ENCODE measurements around the gene RHOT2.

Gene RHOT2

GRCh38 chr16:695355-696089, 27.6 kb downstream of the RHOT2 start:
- no peaks in the 10 kb centered on the region for H3K4me1 ChIP-seq (ENCODE audit: insufficient read depth, low read length)
- H3K9ac ChIP-seq (ENCODE audit: low read depth, low read length) = peak overlapping the region; percentile 51

GRCh38 chr16:698911-699671, 31.2 kb downstream of the RHOT2 start:
- H3K9ac ChIP-seq (ENCODE audit: low read depth, low read length) = no peak overlapping the region
- no peaks in the 10 kb centered on the region for H3K36me3 ChIP-seq (ENCODE audit: insufficient read depth, low read length)

More at GRCh38 chr16:695355-696089, 27.6 kb downstream of the RHOT2 start:
- no peaks in the 10 kb centered on the region for H3K36me3 ChIP-seq (ENCODE audit: insufficient read depth, low read length)
- no peaks in the 10 kb centered on the region for H3K9me3 ChIP-seq (ENCODE audit: control insufficient read depth, insufficient read depth, low read length)

GRCh38 chr16:700684-701584, 33.0 kb downstream of the RHOT2 start:
- H3K36me3 ChIP-seq (ENCODE audit: insufficient read depth, low read length) = no peaks in the 10 kb centered on the region
- no peaks in the 10 kb centered on the region; the same call in 1 of the 2 replicates for H3K4me1 ChIP-seq (ENCODE audit: insufficient read depth, low read length)
- no peaks in the 10 kb centered on the region for H3K9me3 ChIP-seq (ENCODE audit: control insufficient read depth, insufficient read depth, low read length)
- no peak overlapping the region; the same call in 1 of the 2 replicates for H3K9ac ChIP-seq (ENCODE audit: low read depth, low read length)

More at GRCh38 chr16:698911-699671, 31.2 kb downstream of the RHOT2 start:
- Histone ChIP-seq H3K4me1 (ENCODE audit: insufficient read depth, low read length) (no peaks in the 10 kb centered on the region; the same call in 1 of the 2 replicates), H3K9me3 (ENCODE audit: control insufficient read depth, insufficient read depth, low read length) (no peaks in the 10 kb centered on the region)

- Histone ChIP-seq H3K9ac (ENCODE audit: low read depth, low read length) (no peak overlapping the region), H3K4me1 (ENCODE audit: insufficient read depth, low read length) (no peaks in the 10 kb centered on the region; the same call in 1 of the 2 replicates), H3K9me3 (ENCODE audit: control insufficient read depth, insufficient read depth, low read length) (no peaks in the 10 kb centered on the region), H3K36me3 (ENCODE audit: insufficient read depth, low read length) (no peaks in the 10 kb centered on the region)
These were observed 34.4 kb downstream of the RHOT2 start for GRCh38 chr16:702341-702740.

- Histone ChIP-seq H3K4me1 (ENCODE audit: insufficient read depth, low read length) (no peaks in the 10 kb centered on the region; the same call in 1 of the 2 replicates), H3K9ac (ENCODE audit: low read depth, low read length) (no peak overlapping the region), H3K36me3 (ENCODE audit: insufficient read depth, low read length) (no peaks in the 10 kb centered on the region), H3K9me3 (ENCODE audit: control insufficient read depth, insufficient read depth, low read length) (no peaks in the 10 kb centered on the region)
These were observed 35.5 kb downstream of the RHOT2 start for GRCh38 chr16:703406-703805.

- H3K9ac ChIP-seq (ENCODE audit: low read depth, low read length) = no peak overlapping the region
- H3K4me1 ChIP-seq (ENCODE audit: insufficient read depth, low read length) = no peaks in the 10 kb centered on the region; the same call in 1 of the 2 replicates
- H3K36me3 ChIP-seq (ENCODE audit: insufficient read depth, low read length) = no peaks in the 10 kb centered on the region
- no peaks in the 10 kb centered on the region for H3K9me3 ChIP-seq (ENCODE audit: control insufficient read depth, insufficient read depth, low read length)
These were observed 36.1 kb downstream of the RHOT2 start for GRCh38 chr16:704047-704446.

- Histone ChIP-seq H3K9ac (ENCODE audit: low read depth, low read length) (peak overlapping the region; percentile 30), H3K9me3 (ENCODE audit: control insufficient read depth, insufficient read depth, low read length) (no peaks in the 10 kb centered on the region), H3K4me1 (ENCODE audit: insufficient read depth, low read length) (peaks cover under 1% of the 10 kb centered on the region; the same call in 1 of the 2 replicates), H3K36me3 (ENCODE audit: insufficient read depth, low read length) (no peaks in the 10 kb centered on the region)
These were observed 36.8 kb downstream of the RHOT2 start for GRCh38 chr16:704552-705380.

- H3K9ac ChIP-seq (ENCODE audit: low read depth, low read length) = peak within 1 kb of the TSS; percentile 71
- no peaks in the 10 kb centered on the region for H3K9me3 ChIP-seq (ENCODE audit: control insufficient read depth, insufficient read depth, low read length)
- H3K36me3 ChIP-seq (ENCODE audit: insufficient read depth, low read length) = no peaks in the 10 kb centered on the region
These were observed 37.7 kb downstream of the RHOT2 start, which contains the start of gene FBXL16 for GRCh38 chr16:705431-706188. Gene FBXL16 (minus strand): TSS chr16:705801. CDS start chr16:697405, 8,396 bp downstream.

GRCh38 chr16:706189-707061, 38.5 kb downstream of the RHOT2 start:
- no peaks in the 10 kb centered on the region for H3K36me3 ChIP-seq (ENCODE audit: insufficient read depth, low read length)
- H3K4me1 ChIP-seq (ENCODE audit: insufficient read depth, low read length) = peaks cover 4% of the 10 kb centered on the region; the same call in 1 of the 2 replicates
- H3K9ac ChIP-seq (ENCODE audit: low read depth, low read length) = peak overlapping the region; percentile 49; the same call in 1 of the 2 replicates
- H3K9me3 ChIP-seq (ENCODE audit: control insufficient read depth, insufficient read depth, low read length) = no peaks in the 10 kb centered on the region

More at GRCh38 chr16:705431-706188, 37.7 kb downstream of the RHOT2 start, which contains the start of gene FBXL16:
- peaks cover 4% of the 10 kb centered on the region; the same call in 1 of the 2 replicates for H3K4me1 ChIP-seq (ENCODE audit: insufficient read depth, low read length)

GRCh38 chr16:707062-707538, 39.2 kb downstream of the RHOT2 start:
- Histone ChIP-seq H3K4me1 (ENCODE audit: insufficient read depth, low read length) (peaks cover 4% of the 10 kb centered on the region; the same call in 1 of the 2 replicates), H3K9ac (ENCODE audit: low read depth, low read length) (no peak overlapping the region), H3K9me3 (ENCODE audit: control insufficient read depth, insufficient read depth, low read length) (no peaks in the 10 kb centered on the region), H3K36me3 (ENCODE audit: insufficient read depth, low read length) (no peaks in the 10 kb centered on the region)

GRCh38 chr16:708019-708418, 40.1 kb downstream of the RHOT2 start:
- Histone ChIP-seq H3K4me1 (ENCODE audit: insufficient read depth, low read length) (peaks cover 4% of the 10 kb centered on the region; the same call in 1 of the 2 replicates), H3K9me3 (ENCODE audit: control insufficient read depth, insufficient read depth, low read length) (no peaks in the 10 kb centered on the region), H3K36me3 (ENCODE audit: insufficient read depth, low read length) (no peaks in the 10 kb centered on the region), H3K9ac (ENCODE audit: low read depth, low read length) (no peak overlapping the region)

- no peak overlapping the region for H3K9ac ChIP-seq (ENCODE audit: low read depth, low read length)
- no peaks in the 10 kb centered on the region for H3K36me3 ChIP-seq (ENCODE audit: insufficient read depth, low read length)
- peaks cover 4% of the 10 kb centered on the region; the same call in 1 of the 2 replicates for H3K4me1 ChIP-seq (ENCODE audit: insufficient read depth, low read length)
- no peaks in the 10 kb centered on the region for H3K9me3 ChIP-seq (ENCODE audit: control insufficient read depth, insufficient read depth, low read length)
These were observed 41.0 kb downstream of the RHOT2 start for GRCh38 chr16:708959-709358.

Data from ES-I3 (cell line).